Upper lobe of left lung (tissue), 4 donors: ENCODE results near the gene UGT1A6.

Experiments
- POLR2A ChIP-seq, 4 donors: fragments of 450-650 bp; IDR thresholded peaks; one replicate each; pipeline ENCODE4 v1.5.1; 2016 to 2017; ENCODE audit warnings: antibody characterized with exemption in 4 of 4, mild to moderate bottlenecking in 2 of 4
- TF ChIP-seq, protein P1 (sequence below), 6 experiments: fragments of 450-650 bp in 4 of 6; fragments of 200-600 bp in 2 of 6; sonication (generic) in 2 of 6; IDR thresholded peaks; one replicate each; pipeline ENCODE4 v1.5.1; 2016 to 2019; ENCODE audit warnings: antibody characterized with exemption in 6 of 6

GRCh38 chr2:233807215-233807865, 114.7 kb downstream of the UGT1A6 start:
- no peak for TF ChIP-seq POLR2A (IDR thresholded peaks at IDR 0.05)
- TF ChIP-seq, protein P1, sequence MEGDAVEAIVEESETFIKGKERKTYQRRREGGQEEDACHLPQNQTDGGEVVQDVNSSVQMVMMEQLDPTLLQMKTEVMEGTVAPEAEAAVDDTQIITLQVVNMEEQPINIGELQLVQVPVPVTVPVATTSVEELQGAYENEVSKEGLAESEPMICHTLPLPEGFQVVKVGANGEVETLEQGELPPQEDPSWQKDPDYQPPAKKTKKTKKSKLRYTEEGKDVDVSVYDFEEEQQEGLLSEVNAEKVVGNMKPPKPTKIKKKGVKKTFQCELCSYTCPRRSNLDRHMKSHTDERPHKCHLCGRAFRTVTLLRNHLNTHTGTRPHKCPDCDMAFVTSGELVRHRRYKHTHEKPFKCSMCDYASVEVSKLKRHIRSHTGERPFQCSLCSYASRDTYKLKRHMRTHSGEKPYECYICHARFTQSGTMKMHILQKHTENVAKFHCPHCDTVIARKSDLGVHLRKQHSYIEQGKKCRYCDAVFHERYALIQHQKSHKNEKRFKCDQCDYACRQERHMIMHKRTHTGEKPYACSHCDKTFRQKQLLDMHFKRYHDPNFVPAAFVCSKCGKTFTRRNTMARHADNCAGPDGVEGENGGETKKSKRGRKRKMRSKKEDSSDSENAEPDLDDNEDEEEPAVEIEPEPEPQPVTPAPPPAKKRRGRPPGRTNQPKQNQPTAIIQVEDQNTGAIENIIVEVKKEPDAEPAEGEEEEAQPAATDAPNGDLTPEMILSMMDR (IDR thresholded peaks at IDR 0.05) = no peak
